Fibroblast of pulmonary artery (primary cell): ENCODE data around the gene HBM.
"Not testable (repeated sequence)": the region's sequence is repeated elsewhere in the genome, so short reads cannot be mapped to it uniquely, and the experiment has no call there.

Source experiments
- DNase-seq: peaks from one replicate; pipeline ENCODE4 v3.0.0-alpha.2; 2010; ENCODE audit warnings: low read depth
- H3K4me3 ChIP-seq: replicated peaks from 2 replicates; pipeline ENCODE4 v1.5.1; 2011; ENCODE audit warnings: low read depth, mild to moderate bottlenecking, control low read depth, low read length, moderate library complexity
- CTCF ChIP-seq: IDR thresholded peaks from 2 replicates; pipeline ENCODE4 v1.5.1; 2011; ENCODE audit warnings: mild to moderate bottlenecking, control low read depth, low read length, inconsistent platforms; ENCODE audit errors: missing control alignments

Gene HBM

DNA sequence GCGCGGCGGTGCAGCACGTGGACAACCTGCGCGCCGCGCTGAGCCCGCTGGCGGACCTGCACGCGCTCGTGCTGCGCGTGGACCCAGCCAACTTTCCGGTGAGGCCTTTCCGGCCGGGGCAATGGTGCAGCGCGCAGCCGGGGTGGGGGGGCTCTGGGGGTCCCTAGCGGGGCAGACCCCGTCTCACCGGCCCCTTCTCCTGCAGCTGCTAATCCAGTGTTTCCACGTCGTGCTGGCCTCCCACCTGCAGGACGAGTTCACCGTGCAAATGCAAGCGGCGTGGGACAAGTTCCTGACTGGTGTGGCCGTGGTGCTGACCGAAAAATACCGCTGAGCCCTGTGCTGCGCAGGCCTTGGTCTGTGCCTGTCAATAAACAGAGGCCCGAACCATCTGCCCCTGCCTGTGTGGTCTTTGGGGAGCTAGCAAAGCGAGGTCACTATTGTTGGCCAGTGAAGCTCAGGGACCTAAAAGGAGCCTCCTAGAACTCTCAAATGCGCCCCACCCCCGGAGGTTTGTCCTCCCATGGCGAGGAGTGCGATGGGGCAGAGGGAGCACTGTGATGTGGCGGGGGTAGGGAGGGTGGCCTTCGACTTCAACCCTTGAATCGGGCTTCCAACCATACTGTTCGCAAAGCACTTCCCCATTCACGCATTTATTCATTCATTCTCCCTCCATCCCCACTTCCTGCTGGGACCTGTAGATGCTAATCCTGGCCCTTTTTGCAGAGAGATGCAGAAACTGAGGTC lies 770 bp downstream of the HBM start:
- DNase-seq = no peak
- TF ChIP-seq CTCF = no peak
- H3K4me3 ChIP-seq = no peak overlapping the region

- no peak for DNase-seq
- no peak overlapping the region for H3K4me3 ChIP-seq
- TF ChIP-seq CTCF = no peak
Observed at GRCh38 chr16:167122-167690, 1.4 kb downstream of the HBM start.

GRCh38 chr16:168424-168823 lies 2.6 kb downstream of the HBM start:
- no peak overlapping the region for H3K4me3 ChIP-seq
- TF ChIP-seq CTCF = no peak
- no peak for DNase-seq

- H3K4me3 ChIP-seq = no peak overlapping the region
- DNase-seq = no peak
- no peak for TF ChIP-seq CTCF
Observed at GRCh38 chr16:169014-169413, 3.2 kb downstream of the HBM start.

DNA sequence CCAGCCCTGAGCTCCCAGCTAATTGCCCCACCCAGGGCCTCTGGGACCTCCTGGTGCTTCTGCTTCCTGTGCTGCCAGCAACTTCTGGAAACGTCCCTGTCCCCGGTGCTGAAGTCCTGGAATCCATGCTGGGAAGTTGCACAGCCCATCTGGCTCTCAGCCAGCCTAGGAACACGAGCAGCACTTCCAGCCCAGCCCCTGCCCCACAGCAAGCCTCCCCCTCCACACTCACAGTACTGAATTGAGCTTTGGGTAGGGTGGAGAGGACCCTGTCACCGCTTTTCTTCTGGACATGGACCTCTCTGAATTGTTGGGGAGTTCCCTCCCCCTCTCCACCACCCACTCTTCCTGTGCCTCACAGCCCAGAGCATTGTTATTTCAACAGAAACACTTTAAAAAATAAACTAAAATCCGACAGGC lies 4.3 kb downstream of the HBM start:
- H3K4me3 ChIP-seq = not testable (repeated sequence)
- peak; percentile 40 for DNase-seq

GRCh38 chr16:170788-171187 lies 5.0 kb downstream of the HBM start:
- TF ChIP-seq CTCF = no peak
- no peak for DNase-seq
- H3K4me3 ChIP-seq = no peak overlapping the region

GRCh38 chr16:172374-172941 lies 6.7 kb downstream of the HBM start, which contains the start of gene HBA2:
HBA2 (plus strand) TSS chr16:172876; CDS start chr16:172913, 37 bp downstream.
- not testable (repeated sequence) for DNase-seq, H3K4me3 ChIP-seq

- DNase-seq, H3K4me3 ChIP-seq: not testable (repeated sequence)
Observed at GRCh38 chr16:173211-173854, 7.6 kb downstream of the HBM start.

GRCh38 chr16:173928-174769 lies 8.4 kb downstream of the HBM start:
- H3K4me3 ChIP-seq = not testable (repeated sequence)
- peak; percentile 51 for DNase-seq
